Fibroblast of the aortic adventitia (primary cell): ENCODE measurements around the gene RNF4. TPM values are rescaled to one million over a fixed set of nuclear protein-coding genes. Genes with fewer than 3 reads are reported as not detected.

Experiments
- DNase-seq: peaks from one replicate; pipeline ENCODE4 v3.0.0-alpha.2; 2010; ENCODE audit warnings: low read depth
- H3K4me3 ChIP-seq: 2 replicates; pipeline ENCODE4 v1.5.1; 2011; ENCODE audit warnings: low read depth, mild to moderate bottlenecking, control low read depth, low read length, moderate library complexity
- total RNA-seq: library from RNA; depleted of rRNA; stranded (reverse); fragments of >200 nt; gene quantifications from 2 replicates; pipeline ENCODE4 v1.2.3, GENCODE V29; 2012; ENCODE audit warnings: low replicate concordance
- TF ChIP-seq, protein P1 (sequence below): IDR thresholded peaks from 2 replicates; pipeline ENCODE4 v1.5.1; 2011; ENCODE audit warnings: mild to moderate bottlenecking, low read length, control low read depth, inconsistent platforms; ENCODE audit not compliant: insufficient read depth

RNF4 gene
- total RNA-seq, 1 donor = 75.6 TPM

DNA sequence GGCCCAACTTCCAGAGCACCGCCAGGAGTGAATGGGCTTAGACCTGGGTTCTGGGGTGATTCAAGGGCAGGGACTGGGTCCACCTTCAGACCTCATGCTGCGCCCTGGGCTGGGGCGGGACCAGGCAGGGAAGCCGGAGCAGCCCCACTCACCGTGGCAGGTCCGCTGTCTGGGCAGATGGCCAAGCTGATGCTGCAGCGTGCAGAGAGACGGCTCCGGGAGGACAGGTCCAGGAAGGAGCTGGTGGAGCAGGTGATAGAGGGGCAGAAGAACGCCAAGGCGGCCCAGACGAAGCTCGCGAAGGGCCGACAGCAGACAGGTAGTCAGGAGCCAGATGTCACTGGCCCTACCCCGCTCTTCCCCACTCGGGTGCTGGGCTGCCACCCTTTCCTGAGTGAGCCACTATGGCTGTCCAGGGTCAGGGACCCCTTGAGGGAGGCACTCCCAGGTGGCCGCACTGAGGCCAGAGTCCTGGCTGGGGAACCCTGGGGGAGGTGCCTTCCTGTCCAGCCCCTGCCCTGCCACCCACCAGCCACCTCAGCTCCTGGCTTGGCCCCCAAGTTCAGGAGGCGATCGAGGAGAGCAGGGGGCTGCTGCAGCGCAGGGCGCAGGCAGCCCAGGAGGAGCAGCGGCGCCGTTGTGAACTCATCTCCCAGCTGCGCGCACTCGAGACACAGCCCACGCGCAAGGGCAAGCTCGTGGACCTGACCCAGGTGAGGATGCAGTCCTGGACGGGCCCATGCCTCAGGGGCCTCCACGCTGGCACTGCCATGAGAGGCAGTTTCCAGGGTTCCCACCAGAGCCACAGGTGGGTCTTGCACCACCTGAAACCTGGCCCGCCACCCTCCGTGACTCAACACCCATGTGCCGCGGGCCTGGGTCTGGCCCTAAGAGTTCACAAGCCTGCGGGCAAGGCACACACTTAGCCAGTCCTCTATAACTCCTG lies 10.1 kb upstream of the RNF4 start:
- no peak for DNase-seq
- no peak overlapping the region for H3K4me3 ChIP-seq
- TF ChIP-seq, protein P1, sequence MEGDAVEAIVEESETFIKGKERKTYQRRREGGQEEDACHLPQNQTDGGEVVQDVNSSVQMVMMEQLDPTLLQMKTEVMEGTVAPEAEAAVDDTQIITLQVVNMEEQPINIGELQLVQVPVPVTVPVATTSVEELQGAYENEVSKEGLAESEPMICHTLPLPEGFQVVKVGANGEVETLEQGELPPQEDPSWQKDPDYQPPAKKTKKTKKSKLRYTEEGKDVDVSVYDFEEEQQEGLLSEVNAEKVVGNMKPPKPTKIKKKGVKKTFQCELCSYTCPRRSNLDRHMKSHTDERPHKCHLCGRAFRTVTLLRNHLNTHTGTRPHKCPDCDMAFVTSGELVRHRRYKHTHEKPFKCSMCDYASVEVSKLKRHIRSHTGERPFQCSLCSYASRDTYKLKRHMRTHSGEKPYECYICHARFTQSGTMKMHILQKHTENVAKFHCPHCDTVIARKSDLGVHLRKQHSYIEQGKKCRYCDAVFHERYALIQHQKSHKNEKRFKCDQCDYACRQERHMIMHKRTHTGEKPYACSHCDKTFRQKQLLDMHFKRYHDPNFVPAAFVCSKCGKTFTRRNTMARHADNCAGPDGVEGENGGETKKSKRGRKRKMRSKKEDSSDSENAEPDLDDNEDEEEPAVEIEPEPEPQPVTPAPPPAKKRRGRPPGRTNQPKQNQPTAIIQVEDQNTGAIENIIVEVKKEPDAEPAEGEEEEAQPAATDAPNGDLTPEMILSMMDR = no peak

DNA sequence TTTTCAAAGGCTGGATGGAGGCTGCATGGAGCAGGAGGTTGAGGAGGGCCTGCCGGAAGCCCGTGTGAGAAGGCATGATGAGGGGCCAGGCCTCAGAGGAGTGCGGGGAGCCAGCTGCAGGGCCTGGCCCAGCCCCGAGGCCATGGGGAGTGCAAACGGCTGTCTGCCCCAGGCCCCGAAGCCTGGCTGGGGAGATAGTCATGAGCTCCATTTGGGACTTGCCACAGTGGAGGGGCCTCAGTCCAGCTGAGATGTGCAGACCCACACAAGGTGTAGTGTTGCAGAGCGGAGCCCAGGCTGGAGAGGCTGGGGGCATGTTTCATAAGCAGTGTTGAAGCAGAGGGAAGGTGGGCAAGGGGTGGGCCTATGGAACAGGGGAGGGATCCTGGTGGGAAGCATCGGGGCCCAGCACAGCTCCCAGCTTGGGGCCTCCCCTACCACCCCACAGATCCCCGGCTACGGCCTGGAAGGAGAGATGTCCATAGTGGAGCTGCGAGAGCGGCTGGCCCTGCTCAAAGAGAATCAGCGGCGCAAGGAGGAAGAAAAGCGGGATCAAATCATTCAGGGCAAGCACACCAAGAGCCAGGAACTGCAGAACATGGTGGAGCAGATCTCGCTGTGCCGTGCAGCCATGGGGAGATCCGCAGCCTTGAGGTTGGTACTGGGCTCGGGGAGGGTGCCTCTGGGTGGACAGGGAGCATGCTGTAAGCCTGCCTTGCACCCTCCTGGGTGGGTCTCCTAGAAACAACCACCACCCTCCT lies 9.1 kb upstream of the RNF4 start:
- no peak for DNase-seq
- H3K4me3 ChIP-seq = no peak overlapping the region
- TF ChIP-seq, protein P1 = no peak

- no peak for DNase-seq
- TF ChIP-seq, protein P1 = no peak
- H3K4me3 ChIP-seq = no peak overlapping the region
Measured at GRCh38 chr4:2461246-2461960, 7.5 kb upstream of the RNF4 start.

DNA sequence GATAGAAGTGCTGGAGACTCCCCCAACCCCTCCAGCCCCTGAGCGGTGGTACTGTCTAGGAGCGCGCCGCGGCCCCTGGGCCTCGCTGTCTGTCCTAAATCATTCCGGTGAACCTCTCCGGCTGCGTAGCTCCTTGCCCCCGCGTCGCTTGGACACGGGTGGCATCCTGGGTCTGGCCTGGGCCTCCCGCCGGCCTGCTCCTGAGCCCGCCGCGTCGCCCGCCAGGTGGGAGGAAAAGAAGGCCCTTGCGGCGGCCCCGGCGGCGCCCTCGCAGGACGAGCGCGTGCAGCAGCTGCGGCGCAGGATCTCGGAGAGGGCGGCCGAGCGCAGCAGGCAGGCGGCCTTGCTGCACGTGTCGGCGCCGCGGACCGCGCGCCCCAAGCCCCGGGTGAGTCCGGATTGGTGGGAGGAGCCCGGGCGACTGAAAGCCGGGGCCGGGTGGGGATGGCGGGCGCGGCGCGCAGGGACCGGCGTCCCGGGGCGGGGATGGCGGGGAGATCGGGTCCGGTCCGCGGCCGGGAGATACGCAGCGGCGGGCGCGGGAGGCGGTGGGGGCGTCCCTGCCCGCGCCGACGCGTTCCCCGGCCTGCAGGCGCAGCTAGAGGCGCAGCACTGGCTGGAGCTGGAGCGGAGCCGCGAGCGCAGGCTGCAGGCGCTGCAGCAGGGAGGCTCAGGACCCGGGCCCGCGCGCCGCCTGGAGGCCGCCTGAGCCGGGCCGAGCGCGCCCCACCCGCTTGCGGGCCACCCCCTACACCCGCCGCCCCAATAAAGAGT lies 6.5 kb upstream of the RNF4 start:
- DNase-seq = peak; percentile 68
- peak overlapping the region; percentile 56 for H3K4me3 ChIP-seq
- TF ChIP-seq, protein P1 = peak; percentile 38

GRCh38 chr4:2462992-2463762 lies 5.7 kb upstream of the RNF4 start:
- peak overlapping the region; percentile 47 for H3K4me3 ChIP-seq
- peak; percentile 14 for DNase-seq
- TF ChIP-seq, protein P1 = no peak
